DMS79 (cell line): ENCODE measurements around the gene CPN2.

Source experiments
- DNase-seq: peaks from one replicate; lab custom pipeline; 2025; lab: John Stamatoyannopoulos, UW

The CPN2 gene

DNA sequence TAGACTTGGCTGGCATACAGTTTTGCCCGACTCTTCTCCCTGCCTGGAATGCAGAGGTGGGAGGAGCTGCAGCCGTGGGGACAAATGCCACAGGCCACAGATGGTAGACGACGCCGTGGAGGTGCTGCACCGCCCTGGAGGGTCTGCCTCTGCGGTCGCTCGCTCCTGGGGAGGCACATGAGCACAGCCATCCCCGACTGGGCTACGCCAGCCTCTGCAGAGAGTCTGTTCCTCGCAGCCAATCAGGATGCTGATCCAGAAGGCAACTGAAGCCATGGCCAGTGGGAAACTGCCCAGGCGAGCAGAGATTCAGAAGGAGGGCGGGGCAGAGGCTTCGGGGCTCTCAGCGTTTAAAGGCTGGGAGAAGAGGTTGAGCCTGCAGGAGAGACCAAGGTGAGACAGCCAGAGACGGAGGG lies 30.3 kb upstream of the CPN2 start:
- DNase-seq, result peak; percentile 51

DNA sequence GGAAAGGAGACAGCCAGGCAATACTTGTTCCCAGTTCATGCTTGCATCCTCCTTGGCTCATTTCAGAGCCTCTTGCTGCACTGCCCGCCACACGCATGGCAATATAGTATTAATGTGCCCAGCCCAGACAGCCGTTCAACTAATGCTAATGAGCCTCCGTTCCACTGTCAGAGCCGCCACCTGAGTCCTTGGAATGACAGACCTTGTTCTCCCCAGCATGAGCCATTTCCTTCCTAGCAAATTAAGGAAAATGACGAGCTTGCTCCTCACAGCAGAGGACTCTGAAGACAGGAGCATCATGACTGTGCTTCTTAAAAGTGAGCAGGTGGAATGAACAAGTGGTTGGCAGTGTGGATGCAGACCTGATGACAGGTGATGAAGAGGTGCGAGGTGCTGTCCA lies 29.2 kb upstream of the CPN2 start:
- no peak for DNase-seq

- DNase-seq, result no peak
These were observed 28.5 kb upstream of the CPN2 start for GRCh38 chr3:194379651-194380050.

- no peak for DNase-seq
These were observed 28.1 kb upstream of the CPN2 start for GRCh38 chr3:194379231-194379630.

DNA sequence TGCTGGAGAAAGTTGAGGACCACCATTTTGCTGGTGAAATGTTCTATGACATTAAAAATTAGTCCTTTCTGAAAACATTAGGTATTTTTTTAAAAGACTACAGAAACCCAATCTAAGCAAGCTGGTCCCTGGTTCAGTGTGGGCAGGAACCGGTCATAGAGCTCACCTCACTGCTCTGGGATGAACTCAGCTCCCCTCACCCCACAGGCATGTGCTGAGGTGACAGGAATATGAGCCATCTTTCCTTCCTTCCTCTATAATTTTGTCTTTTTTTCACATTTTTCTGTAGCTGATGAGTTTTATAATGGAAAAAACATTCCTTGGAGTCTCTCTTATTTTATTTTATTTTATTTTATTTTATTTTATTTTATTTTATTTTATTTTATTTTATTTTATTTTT lies 26.6 kb upstream of the CPN2 start:
- DNase-seq, result no peak

DNA sequence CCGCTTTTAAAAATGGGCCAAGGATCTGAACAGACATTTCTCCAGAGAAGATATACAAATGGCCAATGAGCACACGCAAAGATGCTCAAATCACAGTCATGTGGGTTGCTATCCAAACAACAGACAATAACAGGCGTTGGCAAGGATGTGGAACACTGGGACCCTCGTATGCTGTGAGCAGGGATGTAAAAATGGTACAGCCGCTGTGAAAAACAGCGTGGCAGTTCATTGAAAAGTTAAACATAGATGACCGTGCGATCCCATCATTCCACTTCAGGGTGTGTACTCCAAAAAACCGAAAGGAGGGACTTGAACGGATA lies 25.1 kb upstream of the CPN2 start:
- DNase-seq, result no peak

- DNase-seq, result peak; percentile 31
These were observed 24.5 kb upstream of the CPN2 start for GRCh38 chr3:194375473-194376240.

GRCh38 chr3:194374935-194375334 lies 23.8 kb upstream of the CPN2 start:
- no peak for DNase-seq

- DNase-seq, result no peak
These were observed 22.8 kb upstream of the CPN2 start for GRCh38 chr3:194373899-194374298.

DNA sequence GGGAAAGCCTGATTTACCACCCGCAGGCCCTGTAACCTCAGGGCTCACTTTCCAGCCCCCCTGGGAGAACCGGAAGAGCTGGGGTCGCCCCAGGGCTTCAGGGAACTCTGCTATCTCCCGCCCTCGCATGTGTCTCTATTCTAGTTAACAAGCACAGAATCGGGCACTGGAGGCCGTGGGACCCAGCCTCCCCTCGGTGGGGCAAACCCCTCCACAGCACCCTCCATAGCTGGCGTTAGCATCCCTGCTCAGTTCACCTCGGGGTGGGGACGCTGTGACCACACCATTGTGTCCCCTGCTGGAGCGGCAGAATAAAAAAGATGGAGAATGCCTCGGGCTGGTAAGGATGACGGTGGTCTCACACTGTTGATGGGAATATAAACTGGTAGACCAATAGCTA lies 21.9 kb upstream of the CPN2 start:
- DNase-seq, result no peak

DNA sequence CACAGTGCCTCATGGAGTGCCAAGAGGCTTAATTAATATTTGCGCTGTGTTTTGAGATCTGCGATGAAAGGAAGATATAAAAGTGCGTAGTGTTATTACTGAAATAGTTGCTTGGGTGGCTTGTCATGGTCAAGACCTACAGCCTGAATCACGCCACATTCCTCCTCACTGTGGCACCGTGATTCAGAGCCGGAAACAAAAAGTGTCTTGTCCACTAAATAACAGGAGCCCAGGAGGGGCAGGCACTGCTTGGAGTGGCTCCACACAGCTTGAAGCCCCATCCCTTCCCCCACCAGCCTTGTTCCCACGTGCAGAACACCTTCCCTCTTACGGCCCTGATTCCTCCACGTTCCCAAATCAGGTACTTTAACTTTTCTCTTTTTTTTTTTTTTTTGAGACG lies 19.6 kb upstream of the CPN2 start:
- DNase-seq, result no peak

- DNase-seq, result no peak
These were observed 18.6 kb upstream of the CPN2 start, which contains the start of gene LRRC15 for GRCh38 chr3:194369522-194370279. TSS of gene LRRC15 (minus strand) at chr3:194369743. CDS start at chr3:194361043, 8,700 bp downstream.

DNA sequence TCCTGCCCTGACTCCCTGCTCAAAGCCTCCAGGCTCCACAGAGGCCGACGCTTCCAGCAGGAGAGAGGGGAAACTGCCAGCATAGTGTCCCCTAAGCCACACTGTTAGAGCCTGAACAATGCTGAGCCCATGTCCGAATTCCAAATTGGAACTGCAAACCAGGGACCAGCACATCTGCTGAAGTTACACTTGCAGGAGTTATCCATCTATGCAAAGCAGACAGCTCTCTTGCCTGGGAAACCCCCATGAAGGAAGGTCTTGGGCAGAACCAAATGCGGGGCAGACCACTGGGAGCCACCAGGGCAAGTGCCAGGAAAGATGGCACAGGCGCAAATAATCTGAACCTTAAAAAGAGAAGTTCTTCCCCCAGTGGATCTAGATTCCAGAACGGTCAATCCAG lies 17.8 kb upstream of the CPN2 start:
- no peak for DNase-seq

DNA sequence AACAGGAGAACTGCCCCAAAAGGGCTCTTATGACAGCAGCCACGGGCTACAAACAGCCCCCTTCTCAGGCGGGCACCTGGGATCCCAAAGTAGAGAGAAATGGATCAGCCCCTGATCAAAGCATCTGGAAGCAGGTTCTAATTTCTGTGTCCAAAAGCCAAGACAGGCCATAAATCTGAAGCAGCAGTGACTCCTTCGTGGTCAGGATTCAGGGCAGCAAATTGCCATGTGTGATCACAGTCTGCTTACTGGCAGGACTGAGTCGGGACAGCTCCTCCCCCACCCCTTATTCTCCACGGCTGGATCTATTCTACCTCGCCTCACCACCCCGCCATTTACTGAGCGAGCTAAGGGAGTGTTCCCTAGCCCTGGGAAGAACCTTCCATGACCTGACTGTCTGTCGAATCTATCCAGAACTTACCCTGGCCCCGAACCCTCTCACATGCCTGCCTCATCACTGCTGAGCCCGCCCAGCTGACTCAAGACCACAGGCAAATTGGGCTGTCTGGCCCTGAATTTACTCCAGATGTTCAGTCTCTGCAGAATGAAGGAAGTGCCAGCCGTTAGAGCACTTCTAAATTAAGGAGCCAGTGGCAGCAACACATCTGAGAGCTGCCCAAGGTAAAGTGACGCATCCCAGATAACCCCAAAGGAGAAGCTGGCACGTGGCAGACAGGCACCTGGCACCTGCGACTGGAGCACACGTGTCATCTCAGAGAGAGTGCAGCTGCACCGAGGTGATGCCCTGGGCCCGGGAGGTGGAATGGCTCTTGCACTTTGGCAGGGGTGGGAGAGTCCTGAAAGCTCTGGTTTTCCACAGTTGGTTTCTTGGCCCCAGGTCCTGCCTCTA lies 17.1 kb upstream of the CPN2 start:
- DNase-seq, result no peak

GRCh38 chr3:194365978-194366490 lies 14.9 kb upstream of the CPN2 start:
- no peak for DNase-seq

DNA sequence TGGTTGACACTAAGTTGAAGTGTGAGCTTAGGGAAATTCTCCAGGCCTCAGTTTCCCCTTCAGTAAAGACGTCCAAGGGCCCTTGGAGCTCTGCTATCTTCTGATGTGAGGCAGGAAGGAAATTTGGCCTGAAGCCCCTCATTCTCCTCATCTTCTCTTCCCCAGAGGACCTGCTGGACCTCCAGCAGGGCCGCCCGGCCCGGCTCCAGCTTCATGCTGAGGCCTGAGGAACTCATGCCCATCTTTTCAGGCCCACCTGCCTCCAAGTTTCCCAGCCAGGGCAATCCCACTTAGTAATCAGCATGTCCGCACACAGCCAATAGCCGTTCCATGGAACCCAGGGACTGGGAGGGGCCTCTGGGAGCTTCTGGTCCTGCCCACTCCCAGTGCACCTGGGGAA lies 14.4 kb upstream of the CPN2 start:
- DNase-seq, result no peak

DNA sequence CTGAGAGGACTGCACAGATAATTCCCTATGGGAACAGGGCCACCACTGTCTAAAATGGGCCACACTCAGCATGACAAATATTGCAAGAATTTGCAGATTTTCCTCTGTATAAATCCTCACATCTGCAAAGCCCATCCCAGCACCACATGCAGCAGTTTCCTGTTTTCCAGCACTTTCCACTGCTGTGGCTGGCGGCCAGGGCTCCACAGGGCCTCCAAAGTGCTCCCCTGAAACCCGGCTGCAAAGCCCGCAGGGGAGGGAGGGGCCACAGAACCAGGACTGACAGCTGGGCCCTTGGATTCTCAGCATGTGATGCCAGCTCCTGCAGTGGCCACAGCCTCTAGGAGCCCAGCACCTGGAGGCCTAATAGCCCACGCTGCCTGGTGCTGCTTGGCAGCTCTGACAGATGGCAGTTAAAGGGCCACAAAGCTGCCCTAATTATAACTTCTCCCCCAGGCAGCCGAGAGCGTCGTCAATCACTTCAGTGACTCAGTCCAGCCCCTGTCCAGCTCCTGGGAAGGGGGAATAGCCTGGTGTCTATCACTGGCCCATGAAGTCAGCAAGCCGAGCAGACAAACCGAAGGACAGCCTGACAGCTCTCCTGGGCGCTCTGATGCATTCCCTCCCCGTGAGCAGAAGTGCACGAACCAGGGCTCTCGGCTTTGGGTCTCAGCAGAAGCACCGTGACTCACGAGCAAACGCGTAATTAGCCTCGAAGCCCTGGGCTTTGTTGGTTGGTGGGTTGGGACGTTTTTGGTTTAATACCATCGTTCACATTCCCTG lies 13.7 kb upstream of the CPN2 start:
- peak; percentile 67 for DNase-seq

DNA sequence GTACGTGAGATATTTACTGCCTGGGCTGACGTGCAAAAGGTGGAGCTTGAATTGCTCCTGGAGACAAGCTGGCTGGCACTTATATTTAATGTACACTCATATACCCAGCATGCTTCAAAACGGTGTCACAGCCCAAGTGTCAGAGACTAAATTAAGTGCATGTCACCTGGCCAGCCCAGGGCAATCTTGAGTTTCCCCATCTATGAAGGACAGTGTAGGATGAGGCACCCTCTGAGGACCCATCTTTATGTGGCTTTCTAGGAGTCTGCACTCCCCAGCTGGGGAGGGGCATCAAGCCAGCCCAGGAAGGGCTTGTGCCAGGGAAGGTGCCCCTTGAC lies 13.2 kb upstream of the CPN2 start:
- DNase-seq, result no peak

DNA sequence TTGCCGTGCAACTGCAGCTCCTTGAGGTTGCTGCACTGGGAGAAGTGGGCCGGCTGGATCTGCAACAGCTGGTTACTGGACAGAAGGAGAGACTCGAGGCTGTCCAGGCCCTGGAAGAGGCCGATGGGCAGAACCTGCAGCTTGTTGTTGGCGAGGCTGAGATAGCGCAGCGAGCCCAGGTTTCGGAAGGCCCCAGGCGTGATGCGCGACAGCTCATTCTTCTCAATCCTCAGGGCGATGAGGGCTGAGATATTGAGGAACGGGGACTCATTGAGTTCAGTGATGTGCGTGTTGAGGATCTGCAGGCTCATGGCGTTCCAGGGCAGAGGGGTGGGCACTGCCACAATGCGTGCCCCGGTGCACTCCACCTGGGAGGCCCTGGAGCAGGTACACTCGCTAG lies 9.4 kb upstream of the CPN2 start:
- DNase-seq, result no peak

DNA sequence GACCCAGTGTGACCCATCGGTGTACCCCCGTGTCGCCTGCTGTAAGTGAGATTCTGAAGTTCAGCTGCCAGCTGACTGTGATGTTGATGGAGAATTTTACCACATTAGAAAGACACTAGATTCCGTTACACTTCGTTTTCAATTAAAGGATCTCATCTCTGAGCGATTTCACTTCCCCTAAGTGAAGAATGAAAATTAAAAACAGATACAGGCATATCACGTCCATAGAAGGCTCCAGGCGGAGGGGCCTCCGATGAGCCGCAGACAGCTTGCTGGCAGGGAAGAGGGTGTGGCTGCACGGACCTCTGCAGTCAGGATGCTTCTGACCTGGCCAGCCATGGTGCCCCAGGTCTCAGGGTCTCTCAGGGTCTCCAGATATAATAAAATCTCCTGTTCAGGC lies 6.6 kb upstream of the CPN2 start:
- DNase-seq, result no peak

GRCh38 chr3:194355379-194355778 lies 4.3 kb upstream of the CPN2 start:
- DNase-seq, result no peak

DNA sequence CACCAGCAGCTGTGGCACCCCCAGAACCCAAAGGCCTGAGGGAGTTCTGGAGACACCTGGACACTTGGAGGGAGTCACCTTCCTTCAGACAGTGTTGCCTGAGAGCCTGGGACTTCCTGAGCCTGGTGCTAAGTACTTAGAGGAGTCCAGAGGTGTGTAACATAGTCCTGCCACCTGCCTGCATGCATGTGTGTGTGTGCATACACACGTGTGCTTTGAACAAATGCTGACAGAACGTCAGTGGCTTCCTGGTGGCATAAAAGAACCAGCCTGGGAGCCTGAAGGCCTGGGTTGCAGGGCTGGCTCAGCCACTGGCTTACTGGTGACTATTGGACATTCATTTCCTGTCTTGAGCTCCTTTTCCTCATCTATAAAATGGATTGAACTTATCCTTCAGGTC lies 3.2 kb upstream of the CPN2 start:
- DNase-seq, result no peak
